Measurements from ENCODE around the gene KIFAP3. TPM values are rescaled to one million over a fixed set of nuclear protein-coding genes. Genes with fewer than 3 reads are reported as not detected.

KIFAP3 gene
- total RNA-seq, 2 experiments from 2014 or later: 10.5 to 12.5 TPM

- BruUV-seq (replicated peaks): no TSS peak
- TF ChIP-seq EZH2phosphoT487 (IDR thresholded peaks at IDR 0.05; ENCODE audit: borderline replicate concordance, low read depth, low read length): no peak
- TF ChIP-seq CTCF (conservative IDR thresholded peaks at IDR 0.05; ENCODE audit: low read length): no peak
- H3K4me1 ChIP-seq (ENCODE audit: insufficient read depth, low read length, poor library complexity, severe bottlenecking): peaks cover 3% of the 10 kb centered on the region
- no peak overlapping the region for H3K27ac ChIP-seq (ENCODE audit: low read depth, low read length, poor library complexity, severe bottlenecking)
- DNase-seq (ENCODE audit: low spot score): no peak
- no peak overlapping the region for H3K4me2 ChIP-seq (ENCODE audit: low read length)
- no peaks in the 10 kb centered on the region for H3K79me2 ChIP-seq (ENCODE audit: insufficient read depth, low read depth, low read length)
- POLR2A ChIA-PET: interaction anchor here (1.2 kb wide), 1 partner anchor 12 kb away, joined by 4 read pairs; no protein-coding TSS in a partner anchor
- H3K36me3 ChIP-seq (ENCODE audit: insufficient read depth, low read length): no peaks in the 10 kb centered on the region
- no peaks in the 10 kb centered on the region for H3K9me2 ChIP-seq (ENCODE audit: insufficient read depth, low read length)
- H3K4me3 ChIP-seq (ENCODE audit: low read depth, low read length, poor library complexity, severe bottlenecking): no peak overlapping the region
- H2AFZ ChIP-seq (ENCODE audit: low read length): no peak overlapping the region
- no peaks in the 10 kb centered on the region for H4K20me1 ChIP-seq (ENCODE audit: insufficient read depth, low read length)
- intact Hi-C loops (cut with micrococcal nuclease; ENCODE audit: unreplicated experiment): no loop called here
- no peaks in the 10 kb centered on the region for H3K9me3 ChIP-seq (ENCODE audit: low read length)
- CTCF ChIA-PET (ENCODE audit: unreplicated experiment): no interaction called here
Observed at GRCh38 chr1:169915150-169915549, 159.3 kb downstream of the KIFAP3 start.

- Histone ChIP-seq H4K20me1 (ENCODE audit: insufficient read depth, low read length) (no peaks in the 10 kb centered on the region), H3K4me1 (ENCODE audit: insufficient read depth, low read length, poor library complexity, severe bottlenecking) (peaks cover 3% of the 10 kb centered on the region), H3K4me3 (ENCODE audit: low read depth, low read length, poor library complexity, severe bottlenecking) (no peak overlapping the region), H3K36me3 (ENCODE audit: insufficient read depth, low read length) (no peaks in the 10 kb centered on the region), H3K79me2 (ENCODE audit: insufficient read depth, low read depth, low read length) (no peaks in the 10 kb centered on the region), H3K9me3 (ENCODE audit: low read length) (no peaks in the 10 kb centered on the region), H3K27ac (ENCODE audit: low read depth, low read length, poor library complexity, severe bottlenecking) (no peak overlapping the region), H3K9me2 (ENCODE audit: insufficient read depth, low read length) (no peaks in the 10 kb centered on the region), H2AFZ (ENCODE audit: low read length) (no peak overlapping the region), H3K4me2 (ENCODE audit: low read length) (no peak overlapping the region)
- no TSS peak for BruUV-seq (replicated peaks)
- no peak for DNase-seq (ENCODE audit: low spot score)
- TF ChIP-seq CTCF (conservative IDR thresholded peaks at IDR 0.05; ENCODE audit: low read length) (no peak), EZH2phosphoT487 (IDR thresholded peaks at IDR 0.05; ENCODE audit: borderline replicate concordance, low read depth, low read length) (no peak)
- intact Hi-C loops (cut with micrococcal nuclease; ENCODE audit: unreplicated experiment): no loop called here
- ChIA-PET CTCF (ENCODE audit: unreplicated experiment) (no interaction called here), POLR2A (interaction anchor here (1.2 kb wide), 1 partner anchor 13 kb away, joined by 4 read pairs; no protein-coding TSS in a partner anchor)
Observed at GRCh38 chr1:169914531-169914930, 160.0 kb downstream of the KIFAP3 start.

- H3K4me2 ChIP-seq (ENCODE audit: low read length): no peak overlapping the region
- no peak overlapping the region for H2AFZ ChIP-seq (ENCODE audit: low read length)
- no peaks in the 10 kb centered on the region for H3K9me3 ChIP-seq (ENCODE audit: low read length)
- CTCF ChIA-PET (ENCODE audit: unreplicated experiment): no interaction called here
- H3K4me3 ChIP-seq (ENCODE audit: low read depth, low read length, poor library complexity, severe bottlenecking): no peak overlapping the region
- no TSS peak for BruUV-seq (replicated peaks)
- H4K20me1 ChIP-seq (ENCODE audit: insufficient read depth, low read length): no peaks in the 10 kb centered on the region
- intact Hi-C loops (cut with micrococcal nuclease; ENCODE audit: unreplicated experiment): no loop called here
- no peak for DNase-seq (ENCODE audit: low spot score)
- POLR2A ChIA-PET: interaction anchor here (1.1 to 1.3 kb wide), 2 partner anchors 8 to 11 kb away, joined by 3 read pairs; no protein-coding TSS in a partner anchor
- no peaks in the 10 kb centered on the region for H3K36me3 ChIP-seq (ENCODE audit: insufficient read depth, low read length)
- no peak for TF ChIP-seq CTCF (conservative IDR thresholded peaks at IDR 0.05; ENCODE audit: low read length)
- TF ChIP-seq EZH2phosphoT487 (IDR thresholded peaks at IDR 0.05; ENCODE audit: borderline replicate concordance, low read depth, low read length): no peak
- no peaks in the 10 kb centered on the region for H3K79me2 ChIP-seq (ENCODE audit: insufficient read depth, low read depth, low read length)
- H3K4me1 ChIP-seq (ENCODE audit: insufficient read depth, low read length, poor library complexity, severe bottlenecking): no peaks in the 10 kb centered on the region
- H3K9me2 ChIP-seq (ENCODE audit: insufficient read depth, low read length): no peaks in the 10 kb centered on the region
- H3K27ac ChIP-seq (ENCODE audit: low read depth, low read length, poor library complexity, severe bottlenecking): no peak overlapping the region
Observed at GRCh38 chr1:169909499-169909898, 165.0 kb downstream of the KIFAP3 start.

All from OCI-LY7 (cell line).